Measurements from ENCODE around the gene RASAL2. TPM values are rescaled to one million over a fixed set of nuclear protein-coding genes. Genes with fewer than 3 reads are reported as not detected.
A peak's percentile ranks its signal among the peaks of the same experiment; 100 is the strongest.

Gene RASAL2
- total RNA-seq, 1 donor from 2014 or later: 30.2 TPM

DNA sequence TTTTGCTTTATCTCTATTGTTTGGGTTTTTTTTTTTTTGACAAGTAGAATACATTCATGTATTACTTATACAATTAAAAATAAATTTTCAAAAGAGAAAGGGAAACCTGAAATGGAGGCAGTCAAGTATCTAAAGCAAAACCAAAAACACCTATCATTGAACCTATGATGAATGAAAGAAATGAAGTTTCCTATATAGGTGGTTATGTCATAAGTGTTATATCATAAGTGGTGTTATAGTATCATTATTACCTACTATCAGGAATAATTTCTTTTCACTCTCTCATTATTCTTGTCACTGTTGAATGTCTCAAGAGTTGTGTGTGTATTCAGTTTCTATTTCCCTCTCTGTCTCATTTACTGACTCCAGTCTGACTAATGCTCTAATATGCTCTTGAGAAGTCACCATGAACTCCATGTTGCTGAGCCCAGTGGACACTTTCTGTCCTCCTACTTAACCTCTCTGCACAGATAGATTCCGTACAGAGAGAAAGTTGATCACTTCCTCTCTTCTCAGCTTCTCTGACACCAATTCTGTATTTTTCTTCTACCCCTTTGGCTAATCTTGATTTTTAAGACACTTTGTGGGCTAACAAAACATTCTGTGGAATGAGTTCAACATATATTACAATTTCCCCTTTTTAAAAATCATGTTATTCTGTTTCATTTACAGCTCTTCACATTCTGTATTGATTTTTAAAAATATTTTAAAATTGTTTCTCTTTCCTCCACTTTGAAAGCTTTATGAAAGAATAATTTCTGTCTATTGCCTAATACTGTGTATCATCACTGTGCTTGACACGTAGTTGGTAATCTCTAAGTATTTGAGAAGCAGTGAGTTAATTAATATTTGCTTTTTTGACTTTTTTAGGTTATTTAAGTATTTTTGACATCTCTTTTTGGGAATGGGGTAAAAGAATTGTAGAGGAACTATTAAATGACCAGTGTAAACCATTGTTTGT is 50.1 kb downstream of the RASAL2 start:
- ATAC-seq (no peak), DNase-seq (ENCODE audit: missing footprints) (no peak)
- intact Hi-C loops (cut with DNase I): no loop called here

DNA sequence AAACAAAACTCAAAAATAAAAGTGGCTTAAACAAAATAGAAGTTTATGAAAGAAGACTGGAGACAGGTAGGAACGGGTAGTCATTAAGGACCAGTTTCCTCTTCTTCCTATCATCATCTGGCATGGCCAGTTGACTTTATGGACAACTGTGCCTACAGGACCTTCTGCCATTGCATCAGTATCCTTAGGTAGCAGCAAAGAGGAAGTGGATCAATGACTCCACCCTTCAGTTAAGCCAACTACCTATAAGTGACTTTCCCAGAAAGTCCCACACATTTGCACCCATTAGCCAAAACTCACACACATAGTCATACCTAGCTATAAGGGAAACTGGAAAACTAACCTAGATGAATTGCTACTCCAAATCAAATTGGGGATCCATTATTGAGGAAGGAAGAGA is 51.7 kb downstream of the RASAL2 start:
- no peak for DNase-seq (ENCODE audit: missing footprints)
- intact Hi-C loops (cut with DNase I): no loop called here
- no peak for ATAC-seq

DNA sequence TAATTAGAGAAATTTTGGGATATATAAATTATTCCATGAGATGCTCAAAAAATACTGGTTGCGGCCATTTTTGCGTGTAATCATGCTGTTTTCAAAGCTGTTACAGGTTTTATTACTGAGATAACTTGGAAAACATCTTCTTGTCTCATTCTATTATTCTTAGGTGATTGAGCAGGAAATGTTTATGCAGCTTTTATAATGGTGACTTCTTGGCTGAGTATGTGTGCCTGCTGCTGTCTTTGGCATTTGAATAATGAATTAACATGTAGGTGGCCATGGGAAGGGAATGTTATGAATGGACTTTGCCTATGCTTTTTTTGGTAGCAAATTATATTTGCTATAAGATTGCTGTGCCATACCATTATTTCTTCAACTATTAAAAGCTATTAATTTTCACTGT is 52.5 kb downstream of the RASAL2 start:
- intact Hi-C loops (cut with DNase I): no loop called here
- ATAC-seq (no peak), DNase-seq (ENCODE audit: missing footprints) (no peak)

DNA sequence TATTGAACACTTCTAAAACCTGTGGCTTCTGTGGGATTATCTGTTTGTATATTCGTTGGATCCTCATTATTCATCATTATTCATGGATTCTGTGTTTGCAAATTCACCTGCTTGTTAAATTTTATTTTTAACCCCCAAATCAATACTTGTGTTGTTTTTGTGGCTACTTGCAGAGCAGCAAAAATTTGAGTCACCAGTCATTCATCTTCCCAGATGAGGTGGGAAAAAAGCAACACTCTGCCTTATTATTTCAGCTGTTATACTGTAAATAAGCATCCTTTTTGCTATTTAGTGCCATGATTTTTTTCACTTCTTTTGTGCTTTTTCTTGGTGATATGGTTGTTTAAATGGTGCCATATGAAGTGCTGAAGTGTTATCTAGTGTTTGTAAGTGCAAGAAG is 56.7 kb downstream of the RASAL2 start:
- no peak for DNase-seq (ENCODE audit: missing footprints)
- intact Hi-C loops (cut with DNase I): no loop called here
- no peak for ATAC-seq

DNA sequence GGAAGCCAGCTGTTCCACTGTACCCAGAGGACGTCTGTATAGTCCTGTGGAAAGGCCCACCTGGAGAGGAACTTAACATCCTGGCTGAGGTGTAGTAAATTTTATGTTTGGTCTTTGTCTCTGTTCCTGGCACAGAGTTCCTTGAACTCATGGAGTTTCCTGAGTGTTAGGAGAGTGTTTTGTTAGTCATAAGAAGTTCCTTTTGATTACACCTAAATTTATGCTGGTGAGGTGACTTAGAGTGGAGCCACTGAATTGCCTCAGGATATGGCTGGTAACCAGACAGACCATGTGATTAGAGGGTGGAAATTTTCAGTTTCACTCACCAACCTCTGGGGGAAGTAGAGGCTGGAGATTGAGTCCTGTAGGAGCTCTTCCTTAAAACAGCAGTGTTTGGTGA is 57.9 kb downstream of the RASAL2 start:
- DNase-seq (ENCODE audit: missing footprints): no peak
- intact Hi-C loops (cut with DNase I): no loop called here
- ATAC-seq: no peak

DNA sequence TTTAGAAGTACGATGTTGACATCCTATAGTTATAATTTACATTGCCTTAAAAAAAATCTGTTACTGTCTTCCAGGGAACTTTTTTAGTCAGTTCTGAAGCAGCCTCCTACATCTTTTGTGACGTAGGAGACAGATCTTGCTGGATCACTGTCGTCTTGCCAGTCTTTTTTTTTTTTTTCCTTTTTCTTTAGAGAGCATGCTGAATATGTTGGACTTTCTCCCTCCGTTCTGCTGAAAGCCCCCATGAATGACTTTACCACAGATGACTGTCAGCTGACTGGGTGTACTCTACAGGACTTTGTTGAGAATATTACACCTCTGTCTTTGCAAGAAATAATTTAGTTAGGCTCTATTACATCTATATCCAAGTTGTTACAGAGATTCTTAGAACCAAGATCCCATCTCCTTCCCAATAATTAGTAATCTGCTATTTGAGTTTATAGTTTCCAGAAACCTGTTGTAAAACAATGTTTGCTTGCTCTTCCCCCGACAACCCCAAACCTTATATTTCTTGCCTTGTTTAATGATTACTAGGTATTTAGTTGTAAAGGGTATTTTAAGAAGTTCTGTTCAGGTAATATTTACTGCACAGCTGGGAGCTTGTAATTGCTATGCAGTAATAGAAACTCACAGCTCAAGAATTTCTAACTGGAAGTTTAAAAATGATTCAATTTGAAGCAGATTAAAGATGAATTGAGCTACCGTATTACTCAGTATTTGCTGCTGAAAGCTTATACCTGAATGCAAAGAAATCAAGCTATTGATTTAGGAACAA is 61.8 kb downstream of the RASAL2 start:
- no peak for DNase-seq (ENCODE audit: missing footprints)
- ATAC-seq: no peak
- intact Hi-C loops (cut with DNase I): no loop called here

DNA sequence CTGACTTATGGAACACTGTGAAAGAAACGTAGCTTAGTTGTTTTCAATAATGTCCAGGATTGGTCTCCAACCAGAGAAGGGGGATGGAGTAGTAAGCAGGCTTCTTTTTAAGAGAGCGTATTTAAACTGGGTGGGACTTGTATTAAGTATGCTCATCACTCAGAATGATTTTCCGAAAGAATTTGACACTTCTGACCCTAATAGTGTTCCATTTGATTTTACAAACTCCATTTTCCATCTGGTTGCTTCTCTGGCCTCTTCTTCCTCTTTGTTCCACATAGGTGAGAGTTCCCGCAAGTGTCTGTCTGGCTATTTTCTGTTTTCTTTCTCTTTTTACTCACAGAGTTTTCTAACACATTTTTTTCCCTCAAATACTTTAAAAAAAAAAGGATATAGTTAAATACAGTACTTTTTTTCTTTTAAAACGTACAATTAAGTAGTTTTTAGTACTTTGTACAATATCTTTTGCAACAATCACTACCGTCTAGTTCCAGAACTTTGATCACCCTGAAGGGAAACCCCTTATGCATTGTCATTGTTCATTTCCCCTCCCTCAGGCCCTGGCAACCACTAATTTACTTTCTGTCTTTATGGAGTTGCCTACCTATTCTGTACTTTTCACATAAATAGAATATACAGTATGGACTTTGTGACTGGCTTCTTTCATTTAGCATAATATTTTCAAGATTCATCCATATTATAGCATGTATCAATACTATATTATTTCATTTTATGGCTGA is 67.0 kb downstream of the RASAL2 start:
- DNase-seq (ENCODE audit: missing footprints): no peak
- ATAC-seq: no peak
- intact Hi-C loops (cut with DNase I): no loop called here

DNA sequence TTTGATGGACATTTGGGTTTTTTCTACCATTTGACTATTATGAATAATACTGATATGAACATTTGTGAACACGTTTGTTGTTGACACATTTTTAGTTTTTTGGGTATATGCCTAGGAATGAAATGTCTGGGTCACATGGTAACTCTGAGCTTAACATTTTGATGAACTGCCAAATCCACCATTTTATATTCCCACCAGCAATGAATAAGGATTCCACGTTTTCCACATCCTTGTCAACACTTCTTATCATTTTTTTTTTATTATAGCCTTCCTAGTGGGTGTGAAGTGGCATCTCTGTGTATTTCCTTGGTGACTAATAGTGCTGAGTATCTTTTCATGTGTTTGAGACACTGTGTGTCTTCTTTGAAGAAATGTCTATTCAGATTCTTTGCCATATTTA is 67.6 kb downstream of the RASAL2 start:
- DNase-seq (ENCODE audit: missing footprints) (no peak), ATAC-seq (no peak)
- intact Hi-C loops (cut with DNase I): no loop called here

DNA sequence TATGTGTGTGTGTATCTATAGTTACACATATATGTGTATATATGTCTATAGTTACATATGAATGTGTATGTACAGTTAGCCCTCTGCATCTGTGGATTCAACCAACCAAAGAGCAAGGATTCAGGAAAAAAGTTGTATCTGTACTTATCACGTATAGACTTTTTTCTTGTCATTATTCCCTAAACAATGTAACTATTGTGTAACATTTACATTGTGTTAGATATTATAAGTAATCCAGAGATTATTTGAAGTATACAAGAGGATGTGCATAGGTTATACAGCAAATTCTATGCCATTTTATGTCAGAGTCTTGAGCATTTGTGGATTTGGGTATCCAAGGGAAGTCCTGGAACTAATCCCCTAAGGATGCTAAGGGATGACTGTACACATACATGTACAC is 71.3 kb downstream of the RASAL2 start:
- ATAC-seq: no peak
- intact Hi-C loops (cut with DNase I): no loop called here
- no peak for DNase-seq (ENCODE audit: missing footprints)

DNA sequence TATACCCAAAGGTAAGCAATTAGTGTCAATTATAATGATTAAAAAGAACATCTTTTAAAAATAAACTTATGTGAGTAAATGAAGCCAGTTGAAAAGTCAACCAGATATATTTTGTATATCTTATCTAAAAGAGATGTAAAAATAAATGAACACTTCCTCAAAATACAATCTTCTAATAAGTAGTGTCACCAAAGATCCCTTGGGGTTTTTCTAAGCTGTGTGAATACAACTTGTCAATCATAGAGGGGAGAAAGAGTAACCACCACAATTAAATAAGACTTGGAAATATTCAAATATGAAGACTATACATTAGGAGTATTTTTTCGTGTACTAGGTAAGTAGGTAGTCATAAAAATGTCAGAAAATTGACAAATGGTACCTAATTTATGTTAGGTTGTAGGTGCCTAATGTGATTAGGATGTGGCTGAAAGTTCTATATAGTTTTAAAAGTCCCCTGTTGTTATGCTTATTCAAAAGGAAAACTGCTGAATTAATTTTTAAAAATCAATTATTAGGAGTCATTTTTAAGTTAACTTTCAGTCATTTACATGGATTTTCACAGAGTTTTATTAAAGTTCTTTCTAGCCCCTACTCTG is 72.6 kb downstream of the RASAL2 start:
- no peak for ATAC-seq
- no peak for DNase-seq (ENCODE audit: missing footprints)
- intact Hi-C loops (cut with DNase I): no loop called here

DNA sequence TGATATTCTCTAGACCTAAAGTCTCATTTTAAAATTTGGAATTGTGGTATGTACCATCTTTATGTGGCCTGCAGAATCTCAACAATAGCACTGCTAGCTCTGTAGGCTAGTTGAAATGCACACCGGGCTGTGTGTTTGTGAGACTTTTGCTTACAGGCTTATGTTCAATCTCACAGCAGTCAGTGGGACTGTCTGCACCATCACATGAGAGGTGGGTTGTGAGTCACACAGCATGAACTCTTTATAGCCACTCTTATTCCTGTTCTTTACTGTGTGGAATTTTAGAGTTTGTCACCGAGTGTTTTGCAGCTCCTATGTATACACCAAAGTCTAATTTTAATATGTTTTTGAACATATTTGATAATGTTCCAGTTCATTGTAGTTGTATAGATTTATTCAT is 74.6 kb downstream of the RASAL2 start:
- no peak for ATAC-seq
- no peak for DNase-seq (ENCODE audit: missing footprints)
- intact Hi-C loops (cut with DNase I): no loop called here

DNA sequence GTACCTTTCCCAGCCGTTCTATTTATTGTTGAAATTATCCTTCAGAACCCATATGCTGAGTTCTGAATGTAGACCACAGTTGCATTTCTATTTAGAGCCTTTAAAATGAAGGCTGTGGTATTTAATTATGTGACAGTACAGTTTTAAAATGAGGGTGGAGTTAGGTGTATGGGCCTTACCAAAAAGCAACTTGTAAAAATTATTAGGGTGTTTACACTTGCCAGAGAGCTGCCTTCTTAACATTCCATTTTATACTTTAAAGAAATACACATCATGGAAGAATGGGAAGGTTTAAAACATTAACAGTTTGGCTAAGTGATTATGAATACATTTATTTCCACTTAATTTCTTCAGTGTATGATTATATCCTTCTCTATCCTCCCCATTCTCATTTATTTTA is 75.7 kb downstream of the RASAL2 start:
- no peak for DNase-seq (ENCODE audit: missing footprints)
- no peak for ATAC-seq
- intact Hi-C loops (cut with DNase I): loop anchor here (5.0 kb wide), 1 partner anchor 67 kb away; no protein-coding TSS in a partner anchor

DNA sequence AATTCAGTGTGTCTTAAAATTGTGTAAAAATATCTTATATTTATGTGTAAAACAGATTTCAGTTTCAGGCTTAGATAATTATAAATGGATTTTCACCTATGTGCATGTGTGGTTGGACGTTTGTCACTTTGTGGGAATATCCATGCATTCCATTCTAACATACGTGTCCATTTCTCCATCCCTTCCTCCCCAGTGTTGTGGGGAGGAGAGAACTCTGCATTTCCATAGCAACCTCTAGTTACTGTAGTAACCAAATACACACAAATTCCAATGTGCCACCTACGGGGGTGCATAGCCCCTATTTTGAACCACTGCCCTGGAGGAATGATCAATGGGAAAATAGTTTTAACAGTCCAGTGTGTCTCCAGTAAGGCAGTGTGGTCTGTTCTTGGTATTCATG is 79.0 kb downstream of the RASAL2 start:
- DNase-seq (ENCODE audit: missing footprints): no peak
- intact Hi-C loops (cut with DNase I): loop anchor here (5.0 kb wide), 1 partner anchor 71 kb away; no protein-coding TSS in a partner anchor
- ATAC-seq: no peak

DNA sequence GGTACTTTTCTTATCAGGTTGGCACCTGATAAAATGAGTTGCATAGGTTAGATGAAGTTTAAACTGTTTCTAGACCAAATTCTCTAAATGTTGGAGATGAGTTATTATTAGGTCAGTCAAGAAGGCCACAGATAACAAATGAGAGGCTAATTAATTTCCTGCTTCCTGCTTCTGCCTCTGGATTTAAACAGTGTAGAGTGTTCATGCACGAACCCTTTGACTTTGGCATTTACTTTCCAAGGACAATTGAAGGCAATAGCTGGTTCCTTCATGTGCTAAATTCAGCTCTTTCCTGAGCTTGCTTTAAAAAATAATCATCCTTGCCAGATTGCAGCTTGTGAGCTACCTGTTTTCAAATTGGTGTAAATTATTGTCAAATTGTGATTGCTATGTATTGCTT is 80.6 kb downstream of the RASAL2 start:
- intact Hi-C loops (cut with DNase I): loop anchor here (5.0 kb wide), 1 partner anchor 72 kb away; no protein-coding TSS in a partner anchor
- ATAC-seq: peak; percentile 42
- no peak for DNase-seq (ENCODE audit: missing footprints)

DNA sequence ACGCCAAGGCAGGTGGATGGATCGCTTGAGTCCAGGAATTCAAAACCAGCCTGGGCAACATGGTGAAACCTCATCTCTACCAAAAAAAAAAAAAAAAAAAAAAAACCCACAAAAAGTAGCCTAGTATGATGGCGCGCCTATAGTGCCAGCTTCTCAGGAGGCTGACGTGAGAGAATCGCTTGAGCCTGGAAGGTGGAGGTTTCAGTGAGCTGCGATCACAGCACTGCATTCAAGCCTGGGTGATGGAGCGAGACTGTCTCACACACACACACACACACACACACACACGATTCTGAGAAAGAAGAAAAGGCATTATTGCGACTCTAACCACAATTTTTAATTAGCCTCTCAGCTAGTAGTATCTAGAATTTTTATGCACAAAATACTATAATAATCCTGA is 86.5 kb downstream of the RASAL2 start:
- DNase-seq (ENCODE audit: missing footprints) (no peak), ATAC-seq (no peak)
- intact Hi-C loops (cut with DNase I): loop anchor here (10.0 kb wide), 1 partner anchor 216 kb away; no protein-coding TSS in a partner anchor

DNA sequence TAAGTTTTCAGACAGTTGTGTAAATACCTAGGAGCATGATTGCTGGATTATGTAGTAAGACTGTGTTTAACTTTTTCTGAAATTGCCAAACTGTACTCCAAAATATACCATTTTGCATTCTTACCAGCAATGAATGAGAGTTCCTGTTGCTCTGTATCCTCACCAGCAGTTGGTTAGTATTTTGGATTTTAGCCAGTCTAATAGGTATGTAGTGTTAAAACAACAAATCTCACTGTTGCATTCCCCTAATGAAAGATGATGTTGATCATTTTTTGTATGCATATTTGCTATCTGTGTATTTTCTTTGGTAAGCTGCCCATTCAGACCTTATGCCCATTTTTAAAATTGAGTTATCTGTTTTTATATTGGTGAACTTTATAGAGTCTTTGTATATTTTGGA is 89.9 kb downstream of the RASAL2 start:
- intact Hi-C loops (cut with DNase I): loop anchor here (10.0 kb wide), 1 partner anchor 219 kb away; no protein-coding TSS in a partner anchor
- no peak for ATAC-seq
- no peak for DNase-seq (ENCODE audit: missing footprints)

DNA sequence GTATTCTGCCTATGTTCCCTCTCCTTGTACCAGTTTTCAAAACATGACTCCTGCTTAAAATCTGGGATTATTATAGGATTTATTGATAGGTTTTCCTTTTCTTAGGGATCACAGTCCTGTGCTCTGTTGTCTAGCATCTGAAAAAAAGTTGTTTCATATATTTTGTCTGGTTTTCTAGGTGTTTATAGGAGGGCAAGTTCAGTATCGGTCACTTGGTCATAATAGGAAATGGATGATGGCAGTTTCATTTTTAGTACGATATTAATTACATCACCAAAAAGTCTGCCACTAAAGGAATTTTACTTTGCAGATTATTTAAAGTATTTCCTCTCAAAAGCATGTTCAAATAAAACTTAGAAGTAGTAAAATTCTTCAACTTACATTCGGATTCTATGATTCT is 94.4 kb downstream of the RASAL2 start:
- DNase-seq (ENCODE audit: missing footprints) (no peak), ATAC-seq (no peak)
- intact Hi-C loops (cut with DNase I): loop anchor here (10.0 kb wide), 1 partner anchor 224 kb away; no protein-coding TSS in a partner anchor

DNA sequence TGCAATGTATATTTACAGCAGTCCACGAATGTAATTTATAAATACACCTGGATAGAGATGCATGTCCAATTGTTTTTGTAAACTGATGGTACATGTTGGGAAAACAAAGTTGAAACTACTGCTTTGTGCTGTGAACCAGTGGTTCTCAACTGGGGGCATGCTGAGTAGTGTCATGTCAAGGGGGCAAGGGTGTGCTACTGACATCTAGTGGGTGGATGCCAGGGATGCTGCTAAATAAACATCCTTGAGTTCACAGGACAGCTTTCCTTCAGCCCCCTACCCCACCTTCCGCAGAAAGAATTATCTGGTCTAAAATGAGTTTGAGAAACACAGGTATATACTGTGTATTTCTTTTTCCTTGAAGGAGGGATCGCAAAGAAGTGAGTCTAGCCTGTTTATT is 95.9 kb downstream of the RASAL2 start:
- ATAC-seq: peak; percentile 79

More for the DNA sequence above, 95.9 kb downstream of the RASAL2 start:
- intact Hi-C loops (cut with DNase I): loop anchor here (1.0 to 10.0 kb wide), 4 partner anchors 95 to 225 kb away; partner anchors contain the start of gene RASAL2
- DNase-seq (ENCODE audit: missing footprints): no peak
